Activated CD8-positive, alpha-beta memory T cell treated with anti-CD3 and anti-CD28 coated beads, Interleukin-2, amount 50 U/mL, for 4 hours (primary cell): ENCODE measurements around the gene SCAF11.

Experiments
- DNase-seq: peaks from one replicate; pipeline ENCODE4 v3.0.0-alpha.2; 2020

The SCAF11 gene

GRCh38 chr12:45977620-45978019 lies 12.8 kb downstream of the SCAF11 start:
- no peak for DNase-seq

- no peak for DNase-seq
Measured at GRCh38 chr12:45975506-45975905, 14.9 kb downstream of the SCAF11 start.

GRCh38 chr12:45974883-45975282 lies 15.5 kb downstream of the SCAF11 start:
- no peak for DNase-seq

- DNase-seq, result no peak
Measured at GRCh38 chr12:45974171-45974719, 16.1 kb downstream of the SCAF11 start.

- no peak for DNase-seq
Measured at GRCh38 chr12:45973526-45973925, 16.8 kb downstream of the SCAF11 start.

- DNase-seq, result no peak
Measured at GRCh38 chr12:45970391-45970790, 20.0 kb downstream of the SCAF11 start.

- DNase-seq, result no peak
Measured at GRCh38 chr12:45969084-45969483, 21.3 kb downstream of the SCAF11 start.

- no peak for DNase-seq
Measured at GRCh38 chr12:45966486-45966885, 23.9 kb downstream of the SCAF11 start.

- DNase-seq, result no peak
Measured at GRCh38 chr12:45962553-45963325, 27.6 kb downstream of the SCAF11 start.

GRCh38 chr12:45959728-45960127 lies 30.6 kb downstream of the SCAF11 start:
- no peak for DNase-seq

- no peak for DNase-seq
Measured at GRCh38 chr12:45959025-45959424, 31.3 kb downstream of the SCAF11 start.

- DNase-seq, result no peak
Measured at GRCh38 chr12:45948546-45948945, 41.8 kb downstream of the SCAF11 start.

GRCh38 chr12:45946435-45946834 lies 43.9 kb downstream of the SCAF11 start:
- DNase-seq, result no peak

- DNase-seq, result no peak
Measured at GRCh38 chr12:45944771-45945170, 45.6 kb downstream of the SCAF11 start.

- no peak for DNase-seq
Measured at GRCh38 chr12:45939759-45940158, 50.6 kb downstream of the SCAF11 start.

- no peak for DNase-seq
Measured at GRCh38 chr12:45938566-45938965, 51.8 kb downstream of the SCAF11 start.

- no peak for DNase-seq
Measured at GRCh38 chr12:45934956-45935355, 55.4 kb downstream of the SCAF11 start.

- DNase-seq, result no peak
Measured at GRCh38 chr12:45933504-45933903, 56.9 kb downstream of the SCAF11 start.

GRCh38 chr12:45930369-45930768 lies 60.0 kb downstream of the SCAF11 start:
- DNase-seq, result no peak

- DNase-seq, result no peak
Measured at GRCh38 chr12:45928309-45928708, 62.1 kb downstream of the SCAF11 start.

GRCh38 chr12:45918818-45919217 lies 71.6 kb downstream of the SCAF11 start:
- DNase-seq, result no peak

- no peak for DNase-seq
Measured at GRCh38 chr12:45915405-45915804, 75.0 kb downstream of the SCAF11 start.

- no peak for DNase-seq
Measured at GRCh38 chr12:45914090-45914489, 76.3 kb downstream of the SCAF11 start.

GRCh38 chr12:45913631-45914030 lies 76.7 kb downstream of the SCAF11 start:
- no peak for DNase-seq

- DNase-seq, result no peak
Measured at GRCh38 chr12:45912774-45913173, 77.6 kb downstream of the SCAF11 start.
